MM.1S (cell line): Measurements from ENCODE around the gene ST6GALNAC2.
"Not testable (repeated sequence)": the region's sequence is repeated elsewhere in the genome, so short reads cannot be mapped to it uniquely, and the experiment has no call there.

Experiments used
- DNase-seq: peaks from one replicate; pipeline ENCODE4 v3.0.0-alpha.2; 2015
- H2AFZ ChIP-seq: fragments of 300-600 bp; sonication (generic); 2 replicates; pipeline ENCODE4 v1.6.0; 2016; ENCODE audit warnings: antibody characterized with exemption, low read length
- H3F3A ChIP-seq: fragments of 300-600 bp; sonication (generic); 2 replicates; pipeline ENCODE4 v1.6.1; 2016; ENCODE audit warnings: mild to moderate bottlenecking, antibody characterized with exemption, low read length, moderate library complexity, mixed read lengths; ENCODE audit not compliant: insufficient read depth
- H3K27ac ChIP-seq: fragments of 300-600 bp; sonication (generic); 2 replicates; pipeline ENCODE4 v1.5.1; 2016; ENCODE audit warnings: mild to moderate bottlenecking, low read length
- H3K27me3 ChIP-seq: fragments of 300-600 bp; sonication (generic); replicated peaks from 2 replicates; pipeline ENCODE4 v1.6.0; 2016; ENCODE audit warnings: low read length; ENCODE audit not compliant: insufficient read depth
- H3K36me3 ChIP-seq: fragments of 300-600 bp; sonication (generic); replicated peaks from 2 replicates; pipeline ENCODE4 v1.6.1; 2016; ENCODE audit warnings: mild to moderate bottlenecking, low read length, mixed read lengths; ENCODE audit not compliant: insufficient read depth
- H3K4me1 ChIP-seq: fragments of 300-600 bp; sonication (generic); 2 replicates; pipeline ENCODE4 v1.6.1; 2016; ENCODE audit warnings: low read length, mixed read lengths
- H3K4me2 ChIP-seq: fragments of 300-600 bp; sonication (generic); 2 replicates; pipeline ENCODE4 v1.6.0; 2016; ENCODE audit warnings: low read depth, low read length
- H3K4me3 ChIP-seq: fragments of 300-600 bp; sonication (generic); 2 replicates; pipeline ENCODE4 v1.5.1; 2016; ENCODE audit warnings: low read length, mixed read lengths
- H3K79me2 ChIP-seq: fragments of 300-600 bp; sonication (generic); 2 replicates; pipeline ENCODE4 v1.6.1; 2016; ENCODE audit warnings: mixed run types, low read length, mixed read lengths
- H3K9ac ChIP-seq: fragments of 300-600 bp; sonication (generic); 2 replicates; pipeline ENCODE4 v1.6.1; 2016; ENCODE audit warnings: low read length, mixed read lengths
- H3K9me2 ChIP-seq: fragments of 300-600 bp; sonication (generic); replicated peaks from 2 replicates; pipeline ENCODE4 v1.6.1; 2016; ENCODE audit warnings: mild to moderate bottlenecking, low read length, mixed read lengths; ENCODE audit not compliant: insufficient read depth
- H3K9me3 ChIP-seq: fragments of 300-600 bp; sonication (generic); replicated peaks from 2 replicates; pipeline ENCODE4 v1.6.1; 2016; ENCODE audit warnings: mild to moderate bottlenecking, low read length, mixed read lengths; ENCODE audit not compliant: insufficient read depth
- H4K20me1 ChIP-seq: fragments of 300-600 bp; sonication (generic); 2 replicates; pipeline ENCODE4 v1.6.1; 2016; ENCODE audit warnings: mild to moderate bottlenecking, low read length, moderate library complexity, mixed read lengths; ENCODE audit not compliant: insufficient read depth
- CTCF ChIP-seq: fragments of 300-600 bp; sonication (generic); IDR thresholded peaks from 2 replicates; pipeline ENCODE4 v1.5.1; 2016; ENCODE audit warnings: antibody characterized with exemption, low read length, mixed read lengths
- EZH2 ChIP-seq: fragments of 300-600 bp; sonication (generic); optimal IDR thresholded peaks from 2 replicates; pipeline ENCODE3; 2017; ENCODE audit warnings: low read depth, mild to moderate bottlenecking, antibody characterized with exemption, low read length, mixed read lengths
- EZH2phosphoT487 ChIP-seq: fragments of 300-600 bp; sonication (generic); IDR thresholded peaks from 2 replicates; pipeline ENCODE4 v1.6.1; 2018; ENCODE audit warnings: antibody characterized with exemption, low read length

The ST6GALNAC2 gene

GRCh38 chr17:76612977-76613851, 27.6 kb upstream of the ST6GALNAC2 start:
- H3K36me3 ChIP-seq, result no peaks in the 10 kb centered on the region
- H3K9me2 ChIP-seq, result no peaks in the 10 kb centered on the region
- H3K4me1 ChIP-seq, result no peaks in the 10 kb centered on the region
- H3K9me3 ChIP-seq, result no peaks in the 10 kb centered on the region
- no peak overlapping the region for H3K9ac ChIP-seq
- no peak overlapping the region for H2AFZ ChIP-seq
- no peaks in the 10 kb centered on the region for H4K20me1 ChIP-seq
- H3F3A ChIP-seq, result no peaks in the 10 kb centered on the region
- TF ChIP-seq EZH2, result no peak
- TF ChIP-seq CTCF, result no peak
- no peak for TF ChIP-seq EZH2phosphoT487
- no peak overlapping the region for H3K27ac ChIP-seq
- H3K4me2 ChIP-seq, result no peak overlapping the region
- H3K27me3 ChIP-seq, result peaks cover 23% of the 10 kb centered on the region; the same call in 1 of the 2 replicates
- no peak for DNase-seq
- H3K79me2 ChIP-seq, result no peaks in the 10 kb centered on the region
- no peak overlapping the region for H3K4me3 ChIP-seq

- Histone ChIP-seq H2AFZ (no peak overlapping the region), H3K36me3 (no peaks in the 10 kb centered on the region), H3K9ac (no peak overlapping the region), H3K4me1 (no peaks in the 10 kb centered on the region), H3K27ac (no peak overlapping the region), H3K4me2 (no peak overlapping the region), H3K9me3 (no peaks in the 10 kb centered on the region), H3K27me3 (peaks cover 19% of the 10 kb centered on the region; the same call in 1 of the 2 replicates), H4K20me1 (no peaks in the 10 kb centered on the region), H3F3A (no peaks in the 10 kb centered on the region), H3K4me3 (no peak overlapping the region), H3K79me2 (no peaks in the 10 kb centered on the region), H3K9me2 (no peaks in the 10 kb centered on the region)
- TF ChIP-seq EZH2phosphoT487 (no peak), EZH2 (no peak), CTCF (no peak)
- DNase-seq, result no peak
Observed at GRCh38 chr17:76612465-76612864, 26.8 kb upstream of the ST6GALNAC2 start.

- H3K9ac ChIP-seq, result no peak overlapping the region
- H3K4me2 ChIP-seq, result no peak overlapping the region
- no peaks in the 10 kb centered on the region for H3K4me1 ChIP-seq
- no peaks in the 10 kb centered on the region for H3K36me3 ChIP-seq
- H3K4me3 ChIP-seq, result no peak overlapping the region
- H3K9me3 ChIP-seq, result no peaks in the 10 kb centered on the region
- DNase-seq, result no peak
- H3K27me3 ChIP-seq, result peaks cover 19% of the 10 kb centered on the region; the same call in 1 of the 2 replicates
- no peaks in the 10 kb centered on the region for H3K9me2 ChIP-seq
- TF ChIP-seq CTCF (no peak), EZH2phosphoT487 (no peak), EZH2 (no peak)
- no peaks in the 10 kb centered on the region for H3F3A ChIP-seq
- no peak overlapping the region for H3K27ac ChIP-seq
- no peak overlapping the region for H2AFZ ChIP-seq
- H4K20me1 ChIP-seq, result no peaks in the 10 kb centered on the region
- no peaks in the 10 kb centered on the region for H3K79me2 ChIP-seq
Observed at GRCh38 chr17:76611758-76612157, 26.1 kb upstream of the ST6GALNAC2 start.

- not testable (repeated sequence) for H3F3A ChIP-seq, H3K9me3 ChIP-seq, H3K79me2 ChIP-seq, H2AFZ ChIP-seq, H3K4me3 ChIP-seq, H3K36me3 ChIP-seq, H3K4me1 ChIP-seq, H3K4me2 ChIP-seq, H3K9me2 ChIP-seq, DNase-seq, H3K9ac ChIP-seq, H3K27ac ChIP-seq, H4K20me1 ChIP-seq
- peaks cover 19% of the 10 kb centered on the region; the same call in 1 of the 2 replicates for H3K27me3 ChIP-seq
Observed at GRCh38 chr17:76611080-76611749, 25.6 kb upstream of the ST6GALNAC2 start.

- H3K4me1 ChIP-seq, H3K4me2 ChIP-seq, H4K20me1 ChIP-seq, H3K79me2 ChIP-seq, H3K36me3 ChIP-seq, H3K4me3 ChIP-seq, H3F3A ChIP-seq, H3K9me2 ChIP-seq, H3K9ac ChIP-seq, H3K27ac ChIP-seq, H2AFZ ChIP-seq, H3K9me3 ChIP-seq, DNase-seq: not testable (repeated sequence)
- peaks cover 26% of the 10 kb centered on the region for H3K27me3 ChIP-seq
Observed at GRCh38 chr17:76606685-76607084, 21.0 kb upstream of the ST6GALNAC2 start.
